ENCODE results near the gene MAP1B. TPM values are rescaled to one million over a fixed set of nuclear protein-coding genes. Genes with fewer than 3 reads are reported as not detected.

The MAP1B gene
- total and polyA plus RNA-seq, 9 of the 15 experiments (the other 6 are each of a cell fraction or from before 2014, with no cell fraction given): 5.2 to 66.1 (median 17.3) TPM

DNA sequence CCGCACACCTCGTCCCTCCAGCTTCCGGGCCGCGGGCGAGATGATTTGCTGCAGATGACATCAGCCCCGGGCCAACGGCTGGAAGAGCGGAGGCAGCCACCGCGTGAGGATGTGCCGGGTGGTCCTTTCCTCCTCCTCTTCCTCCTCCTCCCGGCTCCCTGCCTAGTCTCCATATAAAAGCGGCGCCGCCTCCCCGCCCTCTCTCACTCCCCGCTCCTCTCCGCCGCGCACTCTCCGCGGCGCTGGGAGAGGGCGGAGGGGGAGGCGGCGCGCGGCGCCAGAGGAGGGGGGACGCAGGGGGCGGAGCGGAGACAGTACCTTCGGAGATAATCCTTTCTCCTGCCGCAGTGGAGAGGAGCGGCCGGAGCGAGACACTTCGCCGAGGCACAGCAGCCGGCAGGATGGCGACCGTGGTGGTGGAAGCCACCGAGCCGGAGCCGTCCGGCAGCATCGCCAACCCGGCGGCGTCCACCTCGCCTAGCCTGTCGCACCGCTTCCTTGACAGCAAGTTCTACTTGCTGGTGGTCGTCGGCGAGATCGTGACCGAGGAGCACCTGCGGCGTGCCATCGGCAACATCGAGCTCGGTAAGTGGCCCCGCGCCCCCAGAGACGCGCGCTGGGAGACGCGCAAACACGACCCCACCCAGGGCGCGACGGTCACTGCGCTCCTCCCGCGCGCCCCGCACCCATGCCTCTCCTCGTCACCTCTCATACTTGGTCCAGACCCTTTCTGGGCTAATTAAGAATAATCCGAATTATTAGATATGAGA, at the start of gene MAP1B (continued):
- no peak for TF ChIP-seq ZNF174 (CRISPR knock-in tag; IDR thresholded peaks at IDR 0.05)
- TF ChIP-seq ZNF23 (CRISPR knock-in tag; IDR thresholded peaks at IDR 0.05): no peak
- TF ChIP-seq, protein P1, sequence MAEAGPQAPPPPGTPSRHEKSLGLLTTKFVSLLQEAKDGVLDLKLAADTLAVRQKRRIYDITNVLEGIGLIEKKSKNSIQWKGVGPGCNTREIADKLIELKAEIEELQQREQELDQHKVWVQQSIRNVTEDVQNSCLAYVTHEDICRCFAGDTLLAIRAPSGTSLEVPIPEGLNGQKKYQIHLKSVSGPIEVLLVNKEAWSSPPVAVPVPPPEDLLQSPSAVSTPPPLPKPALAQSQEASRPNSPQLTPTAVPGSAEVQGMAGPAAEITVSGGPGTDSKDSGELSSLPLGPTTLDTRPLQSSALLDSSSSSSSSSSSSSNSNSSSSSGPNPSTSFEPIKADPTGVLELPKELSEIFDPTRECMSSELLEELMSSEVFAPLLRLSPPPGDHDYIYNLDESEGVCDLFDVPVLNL (CRISPR knock-in tag; IDR thresholded peaks at IDR 0.05; ENCODE audit: low read depth): no peak
- TF ChIP-seq, protein P2, sequence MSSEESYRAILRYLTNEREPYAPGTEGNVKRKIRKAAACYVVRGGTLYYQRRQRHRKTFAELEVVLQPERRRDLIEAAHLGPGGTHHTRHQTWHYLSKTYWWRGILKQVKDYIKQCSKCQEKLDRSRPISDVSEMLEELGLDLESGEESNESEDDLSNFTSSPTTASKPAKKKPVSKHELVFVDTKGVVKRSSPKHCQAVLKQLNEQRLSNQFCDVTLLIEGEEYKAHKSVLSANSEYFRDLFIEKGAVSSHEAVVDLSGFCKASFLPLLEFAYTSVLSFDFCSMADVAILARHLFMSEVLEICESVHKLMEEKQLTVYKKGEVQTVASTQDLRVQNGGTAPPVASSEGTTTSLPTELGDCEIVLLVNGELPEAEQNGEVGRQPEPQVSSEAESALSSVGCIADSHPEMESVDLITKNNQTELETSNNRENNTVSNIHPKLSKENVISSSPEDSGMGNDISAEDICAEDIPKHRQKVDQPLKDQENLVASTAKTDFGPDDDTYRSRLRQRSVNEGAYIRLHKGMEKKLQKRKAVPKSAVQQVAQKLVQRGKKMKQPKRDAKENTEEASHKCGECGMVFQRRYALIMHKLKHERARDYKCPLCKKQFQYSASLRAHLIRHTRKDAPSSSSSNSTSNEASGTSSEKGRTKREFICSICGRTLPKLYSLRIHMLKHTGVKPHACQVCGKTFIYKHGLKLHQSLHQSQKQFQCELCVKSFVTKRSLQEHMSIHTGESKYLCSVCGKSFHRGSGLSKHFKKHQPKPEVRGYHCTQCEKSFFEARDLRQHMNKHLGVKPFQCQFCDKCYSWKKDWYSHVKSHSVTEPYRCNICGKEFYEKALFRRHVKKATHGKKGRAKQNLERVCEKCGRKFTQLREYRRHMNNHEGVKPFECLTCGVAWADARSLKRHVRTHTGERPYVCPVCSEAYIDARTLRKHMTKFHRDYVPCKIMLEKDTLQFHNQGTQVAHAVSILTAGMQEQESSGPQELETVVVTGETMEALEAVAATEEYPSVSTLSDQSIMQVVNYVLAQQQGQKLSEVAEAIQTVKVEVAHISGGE (CRISPR knock-in tag; IDR thresholded peaks at IDR 0.05): peak in 1 of 3 experiments; percentile 67; a peak in 1 of 6 replicates
- TF ChIP-seq, protein P3, sequence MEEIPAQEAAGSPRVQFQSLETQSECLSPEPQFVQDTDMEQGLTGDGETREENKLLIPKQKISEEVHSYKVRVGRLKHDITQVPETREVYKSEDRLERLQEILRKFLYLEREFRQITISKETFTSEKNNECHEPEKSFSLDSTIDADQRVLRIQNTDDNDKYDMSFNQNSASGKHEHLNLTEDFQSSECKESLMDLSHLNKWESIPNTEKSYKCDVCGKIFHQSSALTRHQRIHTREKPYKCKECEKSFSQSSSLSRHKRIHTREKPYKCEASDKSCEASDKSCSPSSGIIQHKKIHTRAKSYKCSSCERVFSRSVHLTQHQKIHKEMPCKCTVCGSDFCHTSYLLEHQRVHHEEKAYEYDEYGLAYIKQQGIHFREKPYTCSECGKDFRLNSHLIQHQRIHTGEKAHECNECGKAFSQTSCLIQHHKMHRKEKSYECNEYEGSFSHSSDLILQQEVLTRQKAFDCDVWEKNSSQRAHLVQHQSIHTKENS (CRISPR knock-in tag; IDR thresholded peaks at IDR 0.05): no peak
- 0 out of 2 replicates have a peak, but pooled peaks have one; percentile 92 for TF ChIP-seq RBM14 (IDR thresholded peaks at IDR 0.05; ENCODE audit: borderline replicate concordance, insufficient read depth, low read depth, low read length)
- TF ChIP-seq HDAC3 (IDR thresholded peaks at IDR 0.05; ENCODE audit: borderline replicate concordance, partially characterized antibody): no peak
- peak in 1 of 2 experiments; percentile 84; a peak in 2 of 4 replicates for TF ChIP-seq NONO (IDR thresholded peaks at IDR 0.05; ENCODE audit: low read depth in 2 of 2, low read length in 1 of 2)
- TF ChIP-seq CHCHD3 (CRISPR knock-in tag; IDR thresholded peaks at IDR 0.05): no peak
- TF ChIP-seq SRF (CRISPR knock-in tag; IDR thresholded peaks at IDR 0.05): no peak
- TF ChIP-seq CAMTA2 (CRISPR knock-in tag; conservative IDR thresholded peaks at IDR 0.05): no peak
- TF ChIP-seq HCFC1 (IDR thresholded peaks at IDR 0.05; ENCODE audit: low read depth, low read length): peak; percentile 27; the same call in 1 of the 2 replicates
- TF ChIP-seq ZNF583 (CRISPR knock-in tag; IDR thresholded peaks at IDR 0.05): no peak; the same call in 1 of the 2 replicates
- TF ChIP-seq ZNF184 (CRISPR knock-in tag; IDR thresholded peaks at IDR 0.05): no peak
- TF ChIP-seq, protein P4, sequence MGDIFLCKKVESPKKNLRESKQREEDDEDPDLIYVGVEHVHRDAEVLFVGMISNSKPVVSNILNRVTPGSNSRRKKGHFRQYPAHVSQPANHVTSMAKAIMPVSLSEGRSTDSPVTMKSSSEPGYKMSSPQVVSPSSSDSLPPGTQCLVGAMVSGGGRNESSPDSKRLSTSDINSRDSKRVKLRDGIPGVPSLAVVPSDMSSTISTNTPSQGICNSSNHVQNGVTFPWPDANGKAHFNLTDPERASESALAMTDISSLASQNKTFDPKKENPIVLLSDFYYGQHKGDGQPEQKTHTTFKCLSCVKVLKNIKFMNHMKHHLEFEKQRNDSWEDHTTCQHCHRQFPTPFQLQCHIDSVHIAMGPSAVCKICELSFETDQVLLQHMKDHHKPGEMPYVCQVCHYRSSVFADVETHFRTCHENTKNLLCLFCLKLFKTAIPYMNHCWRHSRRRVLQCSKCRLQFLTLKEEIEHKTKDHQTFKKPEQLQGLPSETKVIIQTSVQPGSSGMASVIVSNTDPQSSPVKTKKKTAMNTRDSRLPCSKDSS (IDR thresholded peaks at IDR 0.05; ENCODE audit: low read depth, partially characterized antibody): no peak
- TF ChIP-seq, protein P5, sequence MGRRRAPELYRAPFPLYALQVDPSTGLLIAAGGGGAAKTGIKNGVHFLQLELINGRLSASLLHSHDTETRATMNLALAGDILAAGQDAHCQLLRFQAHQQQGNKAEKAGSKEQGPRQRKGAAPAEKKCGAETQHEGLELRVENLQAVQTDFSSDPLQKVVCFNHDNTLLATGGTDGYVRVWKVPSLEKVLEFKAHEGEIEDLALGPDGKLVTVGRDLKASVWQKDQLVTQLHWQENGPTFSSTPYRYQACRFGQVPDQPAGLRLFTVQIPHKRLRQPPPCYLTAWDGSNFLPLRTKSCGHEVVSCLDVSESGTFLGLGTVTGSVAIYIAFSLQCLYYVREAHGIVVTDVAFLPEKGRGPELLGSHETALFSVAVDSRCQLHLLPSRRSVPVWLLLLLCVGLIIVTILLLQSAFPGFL (CRISPR knock-in tag; IDR thresholded peaks at IDR 0.05): no peak
- TF ChIP-seq NCOA4 (IDR thresholded peaks at IDR 0.05; ENCODE audit: partially characterized antibody): no peak
- TF ChIP-seq SMARCC2 (IDR thresholded peaks at IDR 0.05; ENCODE audit: low read depth): no peak

All from K562 (cell line).